SK-N-SH treated with all-trans-retinoic acid at 6 μM for 48 hours (cell line): ENCODE data around the gene ZP3.
"Not testable (repeated sequence)": the region's sequence is repeated elsewhere in the genome, so short reads cannot be mapped to it uniquely, and the experiment has no call there.

Experiments
- ATAC-seq: fragments of 200-7000 bp; cut with Tn5 transposase; 3 replicates; pipeline ENCODE4 v1.9.1; 2020; ENCODE audit warnings: mild to moderate bottlenecking, moderate library complexity

Gene ZP3

DNA sequence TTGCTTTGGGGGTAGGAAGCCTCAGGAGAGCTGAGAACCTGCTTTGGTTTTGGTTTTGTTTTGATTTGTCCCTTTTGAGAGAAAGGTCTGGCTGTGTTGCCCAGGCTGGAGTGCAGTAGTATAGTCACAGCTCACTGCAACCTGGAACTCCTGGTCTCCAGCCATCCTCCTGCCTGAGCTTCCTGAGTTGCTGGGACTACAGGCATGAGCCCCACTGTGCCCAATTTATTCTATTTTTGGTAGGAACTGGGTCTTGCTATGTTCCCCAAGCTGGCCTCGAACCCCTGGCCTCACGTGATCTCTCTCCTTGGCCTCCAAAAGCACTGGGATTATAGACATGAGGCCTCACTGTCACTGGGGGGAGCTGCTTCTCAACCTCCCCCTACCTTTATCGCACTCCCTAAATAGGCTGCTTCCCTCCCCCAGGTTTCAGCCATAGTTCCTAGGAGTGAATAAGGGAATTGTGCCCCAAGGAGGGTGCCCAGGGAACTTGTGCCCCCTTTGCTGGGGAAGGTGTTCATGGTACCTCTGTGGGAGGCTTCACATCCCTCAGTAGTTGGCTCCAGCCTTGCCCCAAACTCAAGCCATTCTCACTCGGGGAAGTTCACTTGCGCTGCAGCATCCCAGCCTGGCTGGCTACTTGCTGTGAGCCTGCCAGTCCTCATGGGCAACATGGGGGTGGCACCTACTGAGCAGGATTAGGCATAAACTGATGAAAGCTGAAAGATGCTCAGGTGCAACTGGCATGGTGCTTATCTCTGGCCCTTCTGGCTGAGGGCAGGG, 18.1 kb downstream of the ZP3 start:
- not testable (repeated sequence) for ATAC-seq

DNA sequence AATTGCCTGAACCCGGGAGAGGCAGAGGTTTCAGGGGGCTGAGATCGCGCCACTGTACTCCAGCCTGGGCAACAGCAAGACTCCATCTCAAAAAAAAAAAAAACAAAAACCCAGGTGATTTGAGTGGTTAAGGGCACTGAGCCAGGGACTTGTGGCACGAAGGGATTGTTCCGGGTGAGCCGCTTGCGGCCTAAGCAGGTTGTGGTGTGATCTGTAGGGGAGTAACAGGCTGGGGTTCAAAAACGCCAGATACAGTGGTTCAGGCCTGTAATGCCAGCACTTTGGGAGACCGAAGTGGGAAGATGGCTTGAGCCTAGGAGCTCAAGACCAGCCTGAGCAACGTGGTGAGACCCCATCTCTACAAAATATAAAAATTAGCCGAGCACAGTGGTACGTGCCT, 19.1 kb downstream of the ZP3 start:
- not testable (repeated sequence) for ATAC-seq

DNA sequence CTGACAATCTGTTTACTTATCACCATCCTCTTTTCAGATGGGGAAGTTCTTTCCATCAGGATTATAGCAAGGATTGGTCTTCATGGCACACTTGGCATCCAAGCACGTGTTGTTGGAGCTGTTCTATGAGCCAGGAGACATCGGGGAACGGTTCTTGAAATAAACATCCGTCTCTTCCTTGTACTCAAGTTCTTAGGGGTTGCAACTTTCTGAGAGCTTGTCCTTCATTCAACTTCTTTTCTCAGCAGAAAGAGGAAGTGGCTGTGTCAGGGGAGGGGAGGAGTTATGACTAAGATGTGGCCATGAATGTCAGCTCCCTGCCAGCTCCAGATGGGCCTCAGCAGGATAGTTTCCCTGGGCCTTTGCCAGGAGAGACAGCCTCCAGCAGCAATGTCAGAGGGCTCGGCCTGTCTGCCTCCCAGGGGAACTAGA, 20.8 kb downstream of the ZP3 start:
- peak; percentile 95 for ATAC-seq

DNA sequence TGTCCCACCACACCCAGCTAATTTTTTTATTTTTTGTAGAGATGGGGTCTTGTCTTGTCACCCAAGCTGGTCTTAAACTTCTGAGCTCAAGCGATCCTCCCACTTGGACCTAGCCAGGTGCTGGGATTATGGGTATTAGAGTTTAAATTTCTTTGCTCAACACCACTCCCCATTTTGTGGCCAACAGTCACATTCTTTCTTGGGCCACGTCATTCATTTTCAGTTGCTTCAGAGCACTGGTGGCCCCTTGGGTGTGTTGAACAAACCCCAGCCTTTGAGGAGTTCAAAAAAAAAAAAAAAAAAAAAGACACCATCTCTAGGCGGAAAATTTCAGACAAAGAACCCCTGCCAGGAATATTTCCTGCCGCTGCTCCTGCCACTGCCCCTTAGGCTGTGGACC, 32.3 kb downstream of the ZP3 start:
- ATAC-seq, result not testable (repeated sequence)

DNA sequence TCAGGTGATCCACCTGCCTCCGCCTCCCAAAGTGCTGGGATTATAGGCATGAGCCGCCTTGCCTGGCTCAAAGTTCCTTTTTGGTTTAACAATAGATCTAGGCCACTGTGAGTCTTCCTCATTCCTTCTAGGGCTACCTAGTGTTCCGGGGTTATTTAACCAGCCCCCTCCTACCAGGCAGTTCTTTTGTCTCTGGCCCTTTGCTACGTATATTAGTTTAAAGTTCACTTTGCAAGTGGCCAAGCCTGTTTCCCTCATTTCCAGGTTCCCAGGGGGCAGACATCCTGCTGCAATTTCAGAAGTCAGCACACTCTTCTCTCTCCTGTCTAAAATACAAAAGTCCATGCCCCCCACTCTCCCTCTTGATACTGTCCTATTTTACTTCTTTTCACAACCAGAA, 33.8 kb downstream of the ZP3 start:
- ATAC-seq, result not testable (repeated sequence)

GRCh38 chr7:76460767-76461166, 36.0 kb downstream of the ZP3 start:
- not testable (repeated sequence) for ATAC-seq

DNA sequence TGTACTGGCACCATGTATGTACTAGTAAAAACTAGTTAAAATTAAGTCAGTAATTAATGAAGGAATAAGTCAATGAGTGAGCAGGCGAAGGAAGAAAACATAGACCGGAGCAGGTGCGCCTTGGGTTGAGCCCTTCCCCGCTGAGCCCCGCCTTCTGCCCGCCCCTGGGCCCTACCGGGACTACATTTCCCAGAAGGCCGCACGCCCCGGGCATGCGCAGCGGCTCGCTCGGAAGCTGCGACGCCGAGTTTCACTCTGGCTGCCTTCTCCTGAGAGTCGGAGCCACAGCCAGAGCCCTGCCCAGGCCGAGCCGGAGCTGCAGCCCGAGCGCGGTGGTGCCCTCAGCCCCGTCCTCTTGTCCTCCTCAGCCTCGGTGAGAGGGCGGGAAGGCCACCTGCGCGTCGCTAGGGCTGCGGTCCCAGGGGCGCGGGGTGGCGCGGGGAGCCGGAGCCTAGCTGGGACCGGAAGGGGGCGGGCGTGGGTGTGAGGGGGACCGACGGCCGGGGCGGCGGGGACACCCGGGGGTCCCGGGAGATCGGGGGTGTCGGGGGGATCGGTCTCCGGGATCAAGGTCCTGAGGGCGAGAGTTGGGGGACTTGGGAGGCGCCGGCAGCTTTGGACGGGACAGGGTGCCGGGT, 36.8 kb downstream of the ZP3 start, which contains the start of gene DTX2:
DTX2 (plus strand) TSS at position 246 of the 638 bp plus-strand sequence. CDS start 18,801 bp downstream, outside the sequence.
- ATAC-seq, result peak; percentile 99

GRCh38 chr7:76462271-76462882, 37.6 kb downstream of the ZP3 start:
- peak; percentile 47 for ATAC-seq

DNA sequence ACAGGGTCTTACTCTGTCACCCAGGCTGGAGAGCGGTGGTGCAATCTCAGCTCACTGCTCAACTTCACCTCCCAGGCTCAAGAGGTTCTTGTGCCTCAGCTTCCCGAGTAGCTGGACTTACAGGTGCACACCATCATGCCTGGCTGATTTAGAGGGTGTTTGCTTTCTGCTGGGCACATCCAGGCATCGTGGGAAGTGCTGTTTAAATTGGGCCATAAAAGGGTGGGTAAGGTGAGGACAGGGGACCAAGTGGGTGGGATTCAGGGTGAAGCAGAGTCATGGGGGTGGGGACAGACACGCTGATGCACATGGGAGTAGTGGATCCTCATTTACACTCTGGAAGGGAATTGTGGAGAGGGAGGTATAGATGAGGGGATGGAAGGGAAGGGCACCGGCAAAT, 40.2 kb downstream of the ZP3 start:
- not testable (repeated sequence) for ATAC-seq

DNA sequence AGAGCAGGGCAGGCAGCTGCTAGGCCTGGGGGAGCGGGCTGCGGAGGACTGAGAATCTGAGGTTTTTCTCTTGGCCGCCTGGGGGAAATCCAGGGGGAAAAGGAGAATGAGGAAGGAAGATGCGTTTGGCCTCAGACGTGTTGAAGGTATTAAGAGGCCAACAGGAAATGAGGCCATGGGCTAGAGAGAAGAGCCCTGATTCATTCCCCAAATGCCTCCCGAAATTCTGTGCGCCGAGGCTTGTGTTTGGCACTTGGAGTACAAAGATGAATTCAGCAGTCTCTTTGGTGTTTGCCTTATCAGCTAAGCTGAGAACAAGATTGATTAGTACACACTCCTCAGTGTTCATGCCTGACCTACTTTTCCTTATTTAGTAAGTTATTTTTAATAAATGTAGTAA, 41.2 kb downstream of the ZP3 start:
- not testable (repeated sequence) for ATAC-seq

- ATAC-seq, result peak; percentile 30; the same call in 1 of the 3 replicates
Measured at GRCh38 chr7:76467743-76468404, 43.1 kb downstream of the ZP3 start.

DNA sequence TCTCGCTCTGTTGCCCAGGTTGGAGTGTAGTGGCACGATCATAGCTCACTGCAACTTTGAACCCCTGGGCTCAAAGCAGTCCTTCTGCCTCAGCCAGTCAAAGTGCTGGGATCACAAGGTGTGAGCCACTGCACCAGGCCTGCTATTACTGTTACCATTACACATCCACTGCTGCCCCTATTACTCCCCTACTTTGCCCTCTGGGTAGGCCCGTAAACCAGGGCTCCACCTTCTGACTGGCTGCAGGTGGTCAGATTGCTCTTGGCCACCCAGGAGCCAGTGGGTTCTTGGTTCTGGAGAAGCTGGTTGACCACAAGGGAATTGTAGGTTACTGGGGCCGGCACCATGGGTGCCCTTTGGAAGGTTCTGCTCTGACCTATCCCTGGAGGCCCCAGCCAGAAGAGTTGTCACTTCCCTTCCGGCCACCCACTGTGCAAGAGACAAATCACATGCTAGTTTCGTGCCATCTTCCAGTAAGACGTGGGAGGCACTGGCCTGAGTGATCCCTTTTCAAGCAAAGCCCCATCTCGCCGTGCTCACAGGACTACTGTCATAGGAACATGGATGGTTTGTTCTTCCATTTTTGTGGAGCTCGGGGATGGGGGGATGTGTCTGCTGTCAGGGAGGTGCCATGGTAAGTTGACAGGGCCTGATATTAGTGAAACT, 46.9 kb downstream of the ZP3 start:
- not testable (repeated sequence) for ATAC-seq

DNA sequence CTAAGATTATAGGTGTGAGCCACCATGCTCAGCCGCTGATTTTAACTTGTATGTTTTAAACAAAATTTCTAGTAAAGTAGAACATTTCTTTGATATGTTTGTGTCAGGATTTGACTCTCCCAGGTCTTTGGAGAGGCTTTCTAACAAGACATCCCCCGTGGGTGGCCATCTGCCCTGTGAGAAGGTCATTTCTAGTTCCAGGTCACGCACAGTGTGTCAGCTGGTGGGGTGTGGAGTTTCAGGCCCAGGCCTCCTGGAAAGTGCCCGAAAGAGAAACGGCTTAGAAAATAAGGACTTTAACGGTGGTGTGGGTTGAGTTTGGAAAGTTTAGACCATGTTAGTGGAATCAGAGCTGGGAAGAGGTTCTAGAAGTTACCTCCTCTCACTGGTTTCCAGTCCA, 48.3 kb downstream of the ZP3 start:
- not testable (repeated sequence) for ATAC-seq

DNA sequence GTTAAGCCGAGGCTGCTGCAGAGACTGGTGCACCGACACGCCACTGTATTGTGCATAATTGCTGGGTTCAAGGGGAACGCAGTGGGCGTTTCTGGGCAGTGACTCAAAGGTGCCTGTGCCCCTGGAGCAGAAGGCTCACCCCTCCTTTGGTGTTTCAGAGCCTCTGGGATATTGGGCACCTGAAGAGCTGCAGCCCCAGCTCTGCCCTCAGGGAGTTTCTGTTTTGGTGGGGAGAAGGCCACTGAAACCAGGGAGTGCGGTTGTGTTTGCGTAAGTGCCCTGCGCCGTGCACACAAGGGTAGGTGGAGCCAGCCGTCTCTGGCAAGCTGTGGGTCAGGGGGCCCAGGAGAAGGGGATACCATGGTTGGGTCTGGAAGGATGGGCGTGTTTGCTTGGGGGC, 51.5 kb downstream of the ZP3 start:
- ATAC-seq, result not testable (repeated sequence)

- ATAC-seq, result not testable (repeated sequence)
Measured at GRCh38 chr7:76476742-76477474, 52.2 kb downstream of the ZP3 start.

- ATAC-seq, result not testable (repeated sequence)
Measured at GRCh38 chr7:76479628-76480027, 54.9 kb downstream of the ZP3 start.

- ATAC-seq, result not testable (repeated sequence)
Measured at GRCh38 chr7:76480403-76481253, 55.9 kb downstream of the ZP3 start.

DNA sequence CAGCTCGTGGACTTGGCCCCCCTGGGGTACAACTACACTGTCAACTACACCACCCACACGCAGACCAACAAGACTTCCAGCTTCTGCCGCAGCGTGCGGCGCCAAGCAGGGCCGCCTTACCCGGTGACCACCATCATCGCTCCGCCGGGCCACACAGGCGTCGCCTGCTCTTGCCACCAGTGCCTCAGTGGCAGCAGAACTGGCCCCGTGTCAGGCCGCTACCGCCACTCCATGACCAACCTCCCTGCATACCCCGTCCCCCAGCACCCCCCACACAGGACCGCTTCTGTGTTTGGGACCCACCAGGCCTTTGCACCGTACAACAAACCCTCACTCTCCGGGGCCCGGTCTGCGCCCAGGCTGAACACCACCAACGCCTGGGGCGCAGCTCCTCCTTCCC, 57.9 kb downstream of the ZP3 start:
- not testable (repeated sequence) for ATAC-seq

DNA sequence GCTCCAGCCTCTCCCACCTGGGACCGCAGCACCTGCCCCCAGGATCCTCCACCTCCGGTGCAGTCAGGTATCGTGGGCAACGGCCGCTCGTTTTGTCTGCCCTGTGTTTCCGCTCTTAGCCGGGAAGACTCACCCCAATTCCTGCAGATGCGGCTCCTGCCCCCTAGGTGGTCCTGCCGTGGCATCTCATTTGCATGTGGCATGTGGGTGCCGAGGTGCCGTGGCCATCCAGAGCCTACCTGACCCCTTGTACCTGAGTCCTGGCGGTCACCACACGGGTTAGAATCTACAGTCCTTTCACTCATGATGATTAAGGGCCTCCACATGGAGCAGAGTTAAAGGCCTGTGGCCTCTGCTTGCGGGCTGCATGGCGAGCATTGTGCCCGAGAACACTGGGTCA, 58.3 kb downstream of the ZP3 start:
- not testable (repeated sequence) for ATAC-seq

DNA sequence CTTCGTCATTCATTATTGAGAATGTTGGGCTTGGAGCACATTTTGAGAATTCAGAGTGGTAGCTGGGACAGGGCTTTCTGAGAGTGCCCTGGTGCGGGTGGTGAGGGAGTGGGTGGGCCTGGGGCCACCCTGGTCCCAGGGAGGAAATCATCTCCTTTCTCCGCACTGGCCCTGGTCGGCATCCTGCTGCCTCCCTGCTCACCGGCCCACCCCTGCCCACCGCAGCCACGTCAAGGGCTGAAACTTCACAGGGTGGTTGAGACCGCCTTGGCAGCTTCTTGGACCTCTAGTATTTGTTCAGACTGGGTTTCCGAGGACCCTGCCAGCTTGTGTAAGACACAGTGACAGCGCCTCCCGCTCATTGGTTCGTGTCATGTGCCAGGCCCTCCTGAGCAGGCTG, 59.7 kb downstream of the ZP3 start:
- not testable (repeated sequence) for ATAC-seq
